OCI-LY7 (cell line): ENCODE data around the gene GJB5. TPM values are rescaled to one million over a fixed set of nuclear protein-coding genes. Genes with fewer than 3 reads are reported as not detected.
A peak's percentile ranks its signal among the peaks of the same experiment; 100 is the strongest.

Experiments used
- BruUV-seq: library from RNA; stranded (reverse); fragments of 400-500 nt; replicated peaks from 2 replicates; lab custom pipeline; 2021; lab: Mats Ljungman, UMichigan
- CTCF ChIA-PET: fragments of 300-600 bp; sonication (Branson Sonifier 250); formaldehyde crosslinking; loops from one replicate; lab custom pipeline; 2022; ENCODE audit warnings: antibody characterized with exemption; ENCODE audit not compliant: unreplicated experiment; lab: Charles Lee
- POLR2A ChIA-PET: fragments of 300-600 bp; sonication (Branson Sonifier 250); formaldehyde crosslinking; loops from one replicate; lab custom pipeline; 2022; ENCODE audit warnings: antibody characterized with exemption; lab: Charles Lee
- DNase-seq: peaks from one replicate; pipeline ENCODE4 v3.0.0-alpha.2; 2015; ENCODE audit warnings: low spot score
- H2AFZ ChIP-seq: fragments of 200-600 bp; sonication (generic), shearing (Covaris generic); 2 replicates; pipeline ENCODE4 v1.6.1; 2014; ENCODE audit warnings: mild to moderate bottlenecking, antibody characterized with exemption, low read length, moderate library complexity
- H3K27ac ChIP-seq: fragments of 200-600 bp; sonication (generic); 2 replicates; pipeline ENCODE4 v1.5.1; 2014; ENCODE audit warnings: mixed run types, low read depth, mild to moderate bottlenecking, moderate library complexity, low read length, inconsistent platforms; ENCODE audit not compliant: poor library complexity, severe bottlenecking
- H3K36me3 ChIP-seq: fragments of 200-600 bp; sonication (generic); 2 replicates; pipeline ENCODE4 v1.6.1; 2014; ENCODE audit warnings: mild to moderate bottlenecking, antibody characterized with exemption, low read length, moderate library complexity, mixed read lengths; ENCODE audit not compliant: insufficient read depth
- H3K4me1 ChIP-seq: fragments of 200-600 bp; sonication (generic); 2 replicates; pipeline ENCODE4 v1.5.1; 2014; ENCODE audit warnings: mild to moderate bottlenecking, low read length; ENCODE audit not compliant: insufficient read depth, poor library complexity, severe bottlenecking
- H3K4me2 ChIP-seq: fragments of 200-600 bp; sonication (generic); 2 replicates; pipeline ENCODE4 v1.6.1; 2014; ENCODE audit warnings: mild to moderate bottlenecking, low read length
- H3K4me3 ChIP-seq: fragments of 200-600 bp; sonication (generic); 2 replicates; pipeline ENCODE4 v1.5.1; 2014; ENCODE audit warnings: mild to moderate bottlenecking, low read depth, low read length; ENCODE audit not compliant: poor library complexity, severe bottlenecking
- H3K79me2 ChIP-seq: fragments of 200-600 bp; sonication (generic); 2 replicates; pipeline ENCODE4 v1.6.1; 2016; ENCODE audit warnings: low read depth, mild to moderate bottlenecking, low read length, moderate library complexity, mixed read lengths; ENCODE audit not compliant: insufficient read depth
- H3K9me2 ChIP-seq: fragments of 200-600 bp; sonication (generic); 2 replicates; pipeline ENCODE4 v1.6.1; 2016; ENCODE audit warnings: mild to moderate bottlenecking, low read length, mixed read lengths; ENCODE audit not compliant: insufficient read depth
- H3K9me3 ChIP-seq: fragments of 200-600 bp; sonication (generic); 2 replicates; pipeline ENCODE4 v1.6.1; 2014; ENCODE audit warnings: mild to moderate bottlenecking, mixed run types, low read length, mixed read lengths
- H4K20me1 ChIP-seq: fragments of 200-600 bp; sonication (generic); 2 replicates; pipeline ENCODE4 v1.6.1; 2014; ENCODE audit warnings: mild to moderate bottlenecking, antibody characterized with exemption, low read length, moderate library complexity, mixed read lengths; ENCODE audit not compliant: insufficient read depth
- CTCF ChIP-seq: fragments of 200-600 bp; sonication (generic); conservative IDR thresholded peaks from 2 replicates; pipeline ENCODE4 v1.5.1; 2014; ENCODE audit warnings: mild to moderate bottlenecking, antibody characterized with exemption, low read length, moderate library complexity, mixed read lengths
- EZH2phosphoT487 ChIP-seq: fragments of 200-600 bp; sonication (generic); IDR thresholded peaks from 2 replicates; pipeline ENCODE4 v1.6.1; 2018; ENCODE audit warnings: low read depth, borderline replicate concordance, mild to moderate bottlenecking, mixed run types, antibody characterized with exemption, low read length, moderate library complexity, mixed read lengths
- intact Hi-C: fragments of 100-400 bp; cut with micrococcal nuclease; formaldehyde crosslinking; loops from one replicate; pipeline ENCODE4 v1.10.0; 2022; ENCODE audit not compliant: unreplicated experiment
- total RNA-seq, 2 experiments: library from RNA; depleted of rRNA in 1 of 2; stranded (reverse); fragments of >200 nt in 1 of 2; shearing (Covaris generic) in 1 of 2; gene quantifications; 2 replicates each; pipeline ENCODE4 v1.2.3, GENCODE V29; 2014 to 2022

The GJB5 gene
- total RNA-seq, 2 experiments from 2014 or later, result not detected

- BruUV-seq, result no TSS peak
- Histone ChIP-seq H3K4me3 (no peak overlapping the region), H3K9me3 (no peaks in the 10 kb centered on the region), H3K4me1 (no peaks in the 10 kb centered on the region), H3K9me2 (no peaks in the 10 kb centered on the region), H3K27ac (no peak overlapping the region), H3K36me3 (no peaks in the 10 kb centered on the region), H3K4me2 (no peak overlapping the region), H2AFZ (no peak overlapping the region), H4K20me1 (no peaks in the 10 kb centered on the region), H3K79me2 (no peaks in the 10 kb centered on the region)
- TF ChIP-seq EZH2phosphoT487, result no peak
- no peak for TF ChIP-seq CTCF
- POLR2A ChIA-PET, result no interaction called here
- no peak for DNase-seq
- CTCF ChIA-PET, result no interaction called here
- intact Hi-C loops, result no loop called here
Measured at GRCh38 chr1:34750610-34751009, 4.2 kb upstream of the GJB5 start.

- no peak overlapping the region for H3K4me2 ChIP-seq
- DNase-seq, result no peak
- ChIA-PET POLR2A (interaction anchor here (0.7 kb wide), 1 partner anchor 202 kb away, joined by 3 read pairs; no protein-coding TSS in a partner anchor), CTCF (no interaction called here)
- H4K20me1 ChIP-seq, result no peaks in the 10 kb centered on the region
- H3K27ac ChIP-seq, result no peak overlapping the region
- H3K4me1 ChIP-seq, result no peaks in the 10 kb centered on the region
- no peak overlapping the region for H3K4me3 ChIP-seq
- intact Hi-C loops, result no loop called here
- no peak for TF ChIP-seq EZH2phosphoT487
- TF ChIP-seq CTCF, result 0 out of 2 replicates have a peak, but pooled peaks have one; percentile 16
- H3K36me3 ChIP-seq, result no peaks in the 10 kb centered on the region
- H2AFZ ChIP-seq, result no peak overlapping the region
- no peaks in the 10 kb centered on the region for H3K9me2 ChIP-seq
- no peaks in the 10 kb centered on the region for H3K9me3 ChIP-seq
- no TSS peak for BruUV-seq
- no peaks in the 10 kb centered on the region for H3K79me2 ChIP-seq
Measured at GRCh38 chr1:34753163-34753562, 1.7 kb upstream of the GJB5 start.

GRCh38 chr1:34755961-34756360, 1.1 kb downstream of the GJB5 start:
- Histone ChIP-seq H3K9me2 (no peaks in the 10 kb centered on the region), H3K27ac (no peak overlapping the region), H4K20me1 (no peaks in the 10 kb centered on the region), H3K9me3 (no peaks in the 10 kb centered on the region), H3K36me3 (no peaks in the 10 kb centered on the region), H3K4me1 (no peaks in the 10 kb centered on the region), H3K79me2 (no peaks in the 10 kb centered on the region), H3K4me3 (no peak overlapping the region), H3K4me2 (no peak overlapping the region), H2AFZ (no peak overlapping the region)
- DNase-seq, result no peak
- no TSS peak for BruUV-seq
- intact Hi-C loops, result no loop called here
- ChIA-PET CTCF (no interaction called here), POLR2A (no interaction called here)
- TF ChIP-seq EZH2phosphoT487, result no peak
